Neural progenitor cell (in vitro differentiated cells): ENCODE results near the gene DPRX.

ENCODE experiments used
- CTCF ChIP-seq: fragments of 200-600 bp; sonication (generic); IDR thresholded peaks from 2 replicates; pipeline ENCODE4 v1.5.1; 2017; ENCODE audit warnings: antibody characterized with exemption, mild to moderate bottlenecking
- EZH2 ChIP-seq: fragments of 200-600 bp; sonication (generic); IDR thresholded peaks from 2 replicates; pipeline ENCODE4 v1.6.1; 2017; ENCODE audit warnings: antibody characterized with exemption, mild to moderate bottlenecking, moderate library complexity
- EZH2phosphoT487 ChIP-seq: fragments of 200-600 bp; sonication (generic); IDR thresholded peaks from 2 replicates; pipeline ENCODE4 v1.6.1; 2017; ENCODE audit warnings: antibody characterized with exemption

GRCh38 chr19:53606031-53606430 lies 25.8 kb upstream of the DPRX start:
- TF ChIP-seq CTCF, result no peak
- no peak for TF ChIP-seq EZH2
- no peak for TF ChIP-seq EZH2phosphoT487
